HepG2 (cell line): ENCODE data around the gene USB1. TPM values are rescaled to one million over a fixed set of nuclear protein-coding genes. Genes with fewer than 3 reads are reported as not detected.
A peak's percentile ranks its signal among the peaks of the same experiment; 100 is the strongest.

Experiments used
- ATF1 ChIP-seq: IDR thresholded peaks from 2 replicates; pipeline ENCODE4 v1.6.1; 2016; ENCODE audit warnings: mild to moderate bottlenecking, control low read depth
- DMAP1 ChIP-seq: IDR thresholded peaks from 2 replicates; pipeline ENCODE4 v1.6.1; 2016
- MAF1 ChIP-seq: sonication (generic); formaldehyde crosslinking; IDR thresholded peaks from 2 replicates; pipeline ENCODE4 v1.5.0; 2020; ENCODE audit warnings: missing genetic modification reagents, borderline replicate concordance
- NRL ChIP-seq: sonication (generic); formaldehyde crosslinking; IDR thresholded peaks from 2 replicates; pipeline ENCODE4 v1.5.0; 2020; ENCODE audit warnings: missing genetic modification reagents, mild to moderate bottlenecking, moderate library complexity, borderline replicate concordance
- REXO4 ChIP-seq: sonication (generic); formaldehyde crosslinking; IDR thresholded peaks from 2 replicates; pipeline ENCODE4 v1.8.0; 2022; ENCODE audit warnings: missing genetic modification reagents, mild to moderate bottlenecking, borderline replicate concordance
- RFXAP ChIP-seq: sonication (generic); formaldehyde crosslinking; IDR thresholded peaks from 2 replicates; pipeline ENCODE4 v1.4.0; 2020; ENCODE audit warnings: missing genetic modification reagents, borderline replicate concordance
- TAF15 ChIP-seq: fragments of 200-400 bp; formaldehyde crosslinking; IDR thresholded peaks from one replicate; pipeline ENCODE4 v1.6.1; 2018; ENCODE audit warnings: mild to moderate bottlenecking, low read depth, low read length; ENCODE audit not compliant: poor library complexity, severe bottlenecking
- ZC3H13 ChIP-seq: sonication (generic); formaldehyde crosslinking; IDR thresholded peaks from 2 replicates; pipeline ENCODE4 v1.8.1; 2023; ENCODE audit warnings: mild to moderate bottlenecking, missing genetic modification reagents, moderate library complexity
- ZNF619 ChIP-seq: sonication (generic); formaldehyde crosslinking; IDR thresholded peaks from 2 replicates; pipeline ENCODE4 v1.4.0; 2020; ENCODE audit warnings: mild to moderate bottlenecking, missing genetic modification reagents
- ZNF660 ChIP-seq: sonication (generic); formaldehyde crosslinking; IDR thresholded peaks from 2 replicates; pipeline ENCODE4 v1.5.1; 2020; ENCODE audit warnings: mild to moderate bottlenecking, low read depth, missing genetic modification reagents, borderline replicate concordance
- ZNF703 ChIP-seq: sonication (generic); formaldehyde crosslinking; IDR thresholded peaks from 2 replicates; pipeline ENCODE4 v1.5.1; 2020; ENCODE audit warnings: missing genetic modification reagents, mild to moderate bottlenecking, moderate library complexity, borderline replicate concordance
- ZNF761 ChIP-seq: sonication (generic); formaldehyde crosslinking; conservative IDR thresholded peaks from 2 replicates; pipeline ENCODE4 v1.4.0; 2020; ENCODE audit warnings: mild to moderate bottlenecking, missing genetic modification reagents
- ZNF788 ChIP-seq: sonication (generic); formaldehyde crosslinking; IDR thresholded peaks from 2 replicates; pipeline ENCODE4 v1.5.0; 2020; ENCODE audit warnings: mild to moderate bottlenecking, missing genetic modification reagents, borderline replicate concordance
- polyA plus RNA-seq, 8 experiments: library from polyadenylated mRNA; depleted of rRNA in 3 of 8; stranded (reverse) in 7 of 8; unstranded in 1 of 8; fragments of >200 nt; fragmentation: Illumina TruSeq in 4 of 8; extraction: Trizol in 4 of 8; gene quantifications; 2 replicates each; pipeline versions ENCODE4 v1.2.1 to v1.2.3, GENCODE V29; 2011 to 2016; ENCODE audit warnings: low read depth in 4 of 8, missing spikeins in 1 of 8, mixed read lengths in 1 of 8; ENCODE audit not compliant: insufficient read depth in 1 of 8
- total RNA-seq, 5 experiments: library from RNA; depleted of rRNA; stranded (reverse); fragments of >200 nt; fragmentation: Illumina TruSeq; extraction: Trizol; gene quantifications; 2 replicates each; pipeline ENCODE4 v1.2.3, GENCODE V29; 2016; ENCODE audit warnings: low read depth in 1 of 5
- TF ChIP-seq, protein P1 (sequence below): IDR thresholded peaks from 2 replicates; pipeline ENCODE4 v1.6.1; 2016; ENCODE audit warnings: mild to moderate bottlenecking
- TF ChIP-seq, protein P2 (sequence below): sonication (generic); formaldehyde crosslinking; IDR thresholded peaks from one replicate; pipeline ENCODE4 v1.5.1; 2020; ENCODE audit warnings: mild to moderate bottlenecking, missing genetic modification reagents; ENCODE audit errors: not compliant biosample characterization
- TF ChIP-seq, protein P3 (sequence below): sonication (generic); formaldehyde crosslinking; IDR thresholded peaks from 2 replicates; pipeline ENCODE4 v1.5.1; 2020; ENCODE audit warnings: mild to moderate bottlenecking, missing genetic modification reagents, moderate library complexity

The USB1 gene
- total and polyA plus RNA-seq, 2 of the 13 experiments (the other 11 are each of a cell fraction or from before 2014, with no cell fraction given) = 16.7 to 65.4 TPM

DNA sequence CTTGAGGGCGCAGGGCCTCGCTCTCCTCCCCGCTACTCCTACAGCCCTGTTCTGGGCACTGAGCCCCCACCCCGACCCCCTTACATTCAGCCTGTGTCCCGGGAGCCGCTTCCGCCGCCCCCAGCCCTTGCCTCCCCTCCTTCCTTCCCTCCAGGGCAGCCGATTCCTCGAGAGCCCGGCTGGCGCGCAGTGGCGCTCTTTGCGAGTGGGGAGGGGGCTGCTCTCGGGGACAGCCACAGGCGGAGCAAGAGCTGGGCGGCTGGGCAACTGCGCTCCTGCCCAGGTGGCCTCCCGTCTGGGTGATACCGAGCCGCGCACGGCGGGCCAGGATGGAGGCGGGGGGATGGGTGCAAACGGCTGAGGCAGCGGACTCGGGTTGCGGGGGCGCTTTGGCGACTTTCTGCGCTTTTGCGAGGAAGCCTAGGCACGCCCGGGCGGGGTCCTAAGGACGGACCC is 25.5 kb downstream of the USB1 start (continued):
- TF ChIP-seq, protein P1, sequence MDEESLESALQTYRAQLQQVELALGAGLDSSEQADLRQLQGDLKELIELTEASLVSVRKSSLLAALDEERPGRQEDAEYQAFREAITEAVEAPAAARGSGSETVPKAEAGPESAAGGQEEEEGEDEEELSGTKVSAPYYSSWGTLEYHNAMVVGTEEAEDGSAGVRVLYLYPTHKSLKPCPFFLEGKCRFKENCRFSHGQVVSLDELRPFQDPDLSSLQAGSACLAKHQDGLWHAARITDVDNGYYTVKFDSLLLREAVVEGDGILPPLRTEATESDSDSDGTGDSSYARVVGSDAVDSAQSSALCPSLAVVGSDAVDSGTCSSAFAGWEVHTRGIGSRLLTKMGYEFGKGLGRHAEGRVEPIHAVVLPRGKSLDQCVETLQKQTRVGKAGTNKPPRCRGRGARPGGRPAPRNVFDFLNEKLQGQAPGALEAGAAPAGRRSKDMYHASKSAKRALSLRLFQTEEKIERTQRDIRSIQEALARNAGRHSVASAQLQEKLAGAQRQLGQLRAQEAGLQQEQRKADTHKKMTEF (CRISPR knock-in tag) = peak; percentile 8; the same call in 1 of the 2 replicates
- TF ChIP-seq, protein P2, sequence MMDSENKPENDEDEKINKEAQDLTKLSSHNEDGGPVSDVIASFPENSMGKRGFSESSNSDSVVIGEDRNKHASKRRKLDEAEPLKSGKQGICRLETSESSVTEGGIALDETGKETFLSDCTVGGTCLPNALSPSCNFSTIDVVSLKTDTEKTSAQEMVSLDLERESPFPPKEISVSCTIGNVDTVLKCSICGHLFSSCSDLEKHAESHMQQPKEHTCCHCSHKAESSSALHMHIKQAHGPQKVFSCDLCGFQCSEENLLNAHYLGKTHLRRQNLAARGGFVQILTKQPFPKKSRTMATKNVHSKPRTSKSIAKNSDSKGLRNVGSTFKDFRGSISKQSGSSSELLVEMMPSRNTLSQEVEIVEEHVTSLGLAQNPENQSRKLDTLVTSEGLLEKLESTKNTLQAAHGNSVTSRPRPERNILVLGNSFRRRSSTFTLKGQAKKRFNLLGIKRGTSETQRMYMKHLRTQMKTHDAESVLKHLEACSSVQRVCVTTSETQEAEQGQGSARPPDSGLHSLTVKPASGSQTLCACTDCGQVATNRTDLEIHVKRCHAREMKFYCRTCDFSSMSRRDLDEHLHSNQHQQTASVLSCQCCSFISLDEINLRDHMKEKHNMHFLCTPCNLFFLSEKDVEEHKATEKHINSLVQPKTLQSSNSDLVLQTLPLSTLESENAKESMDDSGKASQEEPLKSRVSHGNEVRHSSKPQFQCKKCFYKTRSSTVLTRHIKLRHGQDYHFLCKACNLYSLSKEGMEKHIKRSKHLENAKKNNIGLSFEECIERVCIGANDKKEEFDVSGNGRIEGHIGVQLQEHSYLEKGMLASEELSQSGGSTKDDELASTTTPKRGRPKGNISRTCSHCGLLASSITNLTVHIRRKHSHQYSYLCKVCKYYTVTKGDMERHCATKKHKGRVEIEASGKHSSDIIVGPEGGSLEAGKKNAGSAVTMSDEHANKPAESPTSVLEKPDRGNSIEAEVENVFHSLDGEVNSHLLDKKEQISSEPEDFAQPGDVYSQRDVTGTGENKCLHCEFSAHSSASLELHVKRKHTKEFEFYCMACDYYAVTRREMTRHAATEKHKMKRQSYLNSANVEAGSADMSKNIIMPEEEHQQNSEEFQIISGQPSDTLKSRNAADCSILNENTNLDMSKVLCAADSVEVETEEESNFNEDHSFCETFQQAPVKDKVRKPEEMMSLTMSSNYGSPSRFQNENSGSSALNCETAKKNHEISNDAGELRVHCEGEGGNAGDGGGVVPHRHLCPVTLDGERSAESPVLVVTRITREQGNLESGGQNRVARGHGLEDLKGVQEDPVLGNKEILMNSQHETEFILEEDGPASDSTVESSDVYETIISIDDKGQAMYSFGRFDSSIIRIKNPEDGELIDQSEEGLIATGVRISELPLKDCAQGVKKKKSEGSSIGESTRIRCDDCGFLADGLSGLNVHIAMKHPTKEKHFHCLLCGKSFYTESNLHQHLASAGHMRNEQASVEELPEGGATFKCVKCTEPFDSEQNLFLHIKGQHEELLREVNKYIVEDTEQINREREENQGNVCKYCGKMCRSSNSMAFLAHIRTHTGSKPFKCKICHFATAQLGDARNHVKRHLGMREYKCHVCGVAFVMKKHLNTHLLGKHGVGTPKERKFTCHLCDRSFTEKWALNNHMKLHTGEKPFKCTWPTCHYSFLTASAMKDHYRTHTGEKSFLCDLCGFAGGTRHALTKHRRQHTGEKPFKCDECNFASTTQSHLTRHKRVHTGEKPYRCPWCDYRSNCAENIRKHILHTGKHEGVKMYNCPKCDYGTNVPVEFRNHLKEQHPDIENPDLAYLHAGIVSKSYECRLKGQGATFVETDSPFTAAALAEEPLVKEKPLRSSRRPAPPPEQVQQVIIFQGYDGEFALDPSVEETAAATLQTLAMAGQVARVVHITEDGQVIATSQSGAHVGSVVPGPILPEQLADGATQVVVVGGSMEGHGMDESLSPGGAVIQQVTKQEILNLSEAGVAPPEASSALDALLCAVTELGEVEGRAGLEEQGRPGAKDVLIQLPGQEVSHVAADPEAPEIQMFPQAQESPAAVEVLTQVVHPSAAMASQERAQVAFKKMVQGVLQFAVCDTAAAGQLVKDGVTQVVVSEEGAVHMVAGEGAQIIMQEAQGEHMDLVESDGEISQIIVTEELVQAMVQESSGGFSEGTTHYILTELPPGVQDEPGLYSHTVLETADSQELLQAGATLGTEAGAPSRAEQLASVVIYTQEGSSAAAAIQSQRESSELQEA (CRISPR knock-in tag) = peak; percentile 21
- TF ChIP-seq TAF15 = peak; percentile 8
- peak; percentile 28; the same call in 1 of the 2 replicates for TF ChIP-seq ZNF788 (CRISPR knock-in tag)
- no peak for TF ChIP-seq RFXAP
- TF ChIP-seq ZNF703 = 0 out of 2 replicates have a peak, but pooled peaks have one; percentile 8
- TF ChIP-seq ZNF619 = 0 out of 2 replicates have a peak, but pooled peaks have one; percentile 19
- peak; percentile 38; the same call in 1 of the 2 replicates for TF ChIP-seq ZC3H13 (CRISPR knock-in tag)
- peak; percentile 4; the same call in 1 of the 2 replicates for TF ChIP-seq ZNF761 (CRISPR knock-in tag)
- TF ChIP-seq DMAP1 = peak; percentile 10; the same call in 1 of the 2 replicates
- no peak for TF ChIP-seq ZNF660
- TF ChIP-seq ATF1 (CRISPR knock-in tag) = no peak
- TF ChIP-seq NRL = peak; percentile 37; the same call in 1 of the 2 replicates
- TF ChIP-seq, protein P3, sequence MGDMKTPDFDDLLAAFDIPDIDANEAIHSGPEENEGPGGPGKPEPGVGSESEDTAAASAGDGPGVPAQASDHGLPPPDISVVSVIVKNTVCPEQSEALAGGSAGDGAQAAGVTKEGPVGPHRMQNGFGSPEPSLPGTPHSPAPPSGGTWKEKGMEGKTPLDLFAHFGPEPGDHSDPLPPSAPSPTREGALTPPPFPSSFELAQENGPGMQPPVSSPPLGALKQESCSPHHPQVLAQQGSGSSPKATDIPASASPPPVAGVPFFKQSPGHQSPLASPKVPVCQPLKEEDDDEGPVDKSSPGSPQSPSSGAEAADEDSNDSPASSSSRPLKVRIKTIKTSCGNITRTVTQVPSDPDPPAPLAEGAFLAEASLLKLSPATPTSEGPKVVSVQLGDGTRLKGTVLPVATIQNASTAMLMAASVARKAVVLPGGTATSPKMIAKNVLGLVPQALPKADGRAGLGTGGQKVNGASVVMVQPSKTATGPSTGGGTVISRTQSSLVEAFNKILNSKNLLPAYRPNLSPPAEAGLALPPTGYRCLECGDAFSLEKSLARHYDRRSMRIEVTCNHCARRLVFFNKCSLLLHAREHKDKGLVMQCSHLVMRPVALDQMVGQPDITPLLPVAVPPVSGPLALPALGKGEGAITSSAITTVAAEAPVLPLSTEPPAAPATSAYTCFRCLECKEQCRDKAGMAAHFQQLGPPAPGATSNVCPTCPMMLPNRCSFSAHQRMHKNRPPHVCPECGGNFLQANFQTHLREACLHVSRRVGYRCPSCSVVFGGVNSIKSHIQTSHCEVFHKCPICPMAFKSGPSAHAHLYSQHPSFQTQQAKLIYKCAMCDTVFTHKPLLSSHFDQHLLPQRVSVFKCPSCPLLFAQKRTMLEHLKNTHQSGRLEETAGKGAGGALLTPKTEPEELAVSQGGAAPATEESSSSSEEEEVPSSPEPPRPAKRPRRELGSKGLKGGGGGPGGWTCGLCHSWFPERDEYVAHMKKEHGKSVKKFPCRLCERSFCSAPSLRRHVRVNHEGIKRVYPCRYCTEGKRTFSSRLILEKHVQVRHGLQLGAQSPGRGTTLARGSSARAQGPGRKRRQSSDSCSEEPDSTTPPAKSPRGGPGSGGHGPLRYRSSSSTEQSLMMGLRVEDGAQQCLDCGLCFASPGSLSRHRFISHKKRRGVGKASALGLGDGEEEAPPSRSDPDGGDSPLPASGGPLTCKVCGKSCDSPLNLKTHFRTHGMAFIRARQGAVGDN (CRISPR knock-in tag) = peak; percentile 54; the same call in 1 of the 2 replicates
- peak; percentile 62; the same call in 1 of the 2 replicates for TF ChIP-seq MAF1 (CRISPR knock-in tag)
- TF ChIP-seq REXO4 (CRISPR knock-in tag) = no peak
